GM18499 (cell line): ENCODE measurements around the gene RBP7.
"Not testable (repeated sequence)": the region's sequence is repeated elsewhere in the genome, so short reads cannot be mapped to it uniquely, and the experiment has no call there.

Experiments
- ATAC-seq: cut with Tn5 transposase; IDR thresholded peaks from one replicate; pipeline ENCODE4 v1.9.1; 2021; ENCODE audit warnings: moderate number of reproducible peaks; ENCODE audit not compliant: insufficient read depth, unreplicated experiment

The RBP7 gene

DNA sequence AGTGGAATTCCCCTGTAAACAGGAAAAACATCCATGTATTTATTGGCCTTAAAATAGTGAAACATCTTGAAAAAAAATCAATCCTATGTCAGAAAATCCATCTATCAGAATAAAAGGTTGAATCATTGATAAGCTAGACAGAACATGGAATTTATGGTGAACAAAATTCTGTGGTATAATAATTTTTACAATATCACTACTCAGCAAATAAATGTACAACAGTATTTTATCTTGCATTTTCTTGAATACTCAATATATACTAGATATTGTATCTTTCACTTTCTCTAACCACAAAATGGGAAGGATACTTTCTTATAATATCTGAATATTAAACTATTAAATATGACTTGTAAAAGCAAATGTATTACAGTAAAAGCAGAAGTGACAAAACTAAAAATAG, 30.0 kb downstream of the RBP7 start:
- no peak for ATAC-seq

- ATAC-seq = not testable (repeated sequence)
Observed at GRCh38 chr1:10028956-10029500, 32.0 kb downstream of the RBP7 start.

GRCh38 chr1:10031461-10031860, 34.4 kb downstream of the RBP7 start:
- ATAC-seq = no peak

DNA sequence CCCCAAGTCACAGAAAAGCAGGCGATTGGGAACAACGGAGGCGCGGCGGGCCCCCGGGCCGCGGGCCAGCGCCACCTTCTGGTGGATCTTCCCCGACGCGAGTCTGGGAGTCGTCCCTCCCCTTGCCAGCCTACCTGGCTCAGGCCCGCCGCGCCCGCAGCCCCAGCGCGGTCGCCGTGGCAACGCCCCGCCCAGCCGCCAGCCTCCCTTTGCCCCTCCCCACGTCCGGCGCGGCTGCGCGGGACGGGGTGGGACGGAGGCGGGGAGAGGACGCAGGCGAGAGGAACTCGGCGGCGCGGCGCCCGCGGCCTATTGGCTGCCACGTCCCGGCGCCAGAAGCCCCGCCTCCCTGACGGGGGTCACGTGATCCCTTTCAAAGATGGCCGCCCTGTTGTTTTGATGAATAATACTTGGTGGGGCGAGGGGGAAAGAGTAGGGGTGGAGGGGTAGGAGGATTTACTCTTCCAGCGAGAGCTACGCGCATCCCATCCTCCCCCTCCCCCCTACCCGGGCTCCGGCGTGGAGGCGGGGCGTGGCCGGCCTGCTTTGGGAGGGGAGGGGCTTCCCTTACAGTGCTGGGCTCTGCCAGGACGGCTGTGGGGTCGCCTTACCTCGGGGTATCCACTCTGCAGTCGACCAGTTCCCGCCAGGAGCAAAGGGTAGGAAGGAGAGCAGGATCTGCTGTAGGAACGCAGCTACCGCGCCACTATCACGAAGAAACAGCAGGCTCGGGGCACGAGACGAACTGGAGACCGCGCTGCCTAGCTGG, 35.7 kb downstream of the RBP7 start, which contains the start of gene UBE4B:
Gene UBE4B, plus strand, starts transcription at position 369 of the 769 bp plus-strand sequence. CDS start 713 bp downstream, outside the sequence.
- ATAC-seq = peak; percentile 72

GRCh38 chr1:10033359-10033845, 36.4 kb downstream of the RBP7 start:
- no peak for ATAC-seq

DNA sequence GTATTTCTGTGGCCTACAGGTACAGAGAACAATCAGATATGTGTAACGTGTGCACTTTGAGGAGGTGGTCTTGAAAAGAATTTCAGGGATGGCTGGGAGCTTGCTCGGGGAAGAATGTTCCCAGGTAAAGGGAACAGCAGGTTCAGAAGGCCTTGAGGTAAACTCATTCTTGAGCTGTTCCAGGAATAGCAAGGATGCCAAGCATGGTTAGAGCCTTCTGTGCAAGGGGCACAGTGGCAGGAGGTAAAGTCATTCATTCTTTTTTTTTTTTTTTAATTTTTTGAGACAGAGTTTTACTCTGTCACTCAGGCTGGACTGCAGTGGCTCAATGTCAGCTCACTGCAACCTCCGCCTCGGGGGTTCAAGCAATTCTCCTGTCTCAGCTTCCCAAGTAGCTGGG, 45.7 kb downstream of the RBP7 start:
- no peak for ATAC-seq

DNA sequence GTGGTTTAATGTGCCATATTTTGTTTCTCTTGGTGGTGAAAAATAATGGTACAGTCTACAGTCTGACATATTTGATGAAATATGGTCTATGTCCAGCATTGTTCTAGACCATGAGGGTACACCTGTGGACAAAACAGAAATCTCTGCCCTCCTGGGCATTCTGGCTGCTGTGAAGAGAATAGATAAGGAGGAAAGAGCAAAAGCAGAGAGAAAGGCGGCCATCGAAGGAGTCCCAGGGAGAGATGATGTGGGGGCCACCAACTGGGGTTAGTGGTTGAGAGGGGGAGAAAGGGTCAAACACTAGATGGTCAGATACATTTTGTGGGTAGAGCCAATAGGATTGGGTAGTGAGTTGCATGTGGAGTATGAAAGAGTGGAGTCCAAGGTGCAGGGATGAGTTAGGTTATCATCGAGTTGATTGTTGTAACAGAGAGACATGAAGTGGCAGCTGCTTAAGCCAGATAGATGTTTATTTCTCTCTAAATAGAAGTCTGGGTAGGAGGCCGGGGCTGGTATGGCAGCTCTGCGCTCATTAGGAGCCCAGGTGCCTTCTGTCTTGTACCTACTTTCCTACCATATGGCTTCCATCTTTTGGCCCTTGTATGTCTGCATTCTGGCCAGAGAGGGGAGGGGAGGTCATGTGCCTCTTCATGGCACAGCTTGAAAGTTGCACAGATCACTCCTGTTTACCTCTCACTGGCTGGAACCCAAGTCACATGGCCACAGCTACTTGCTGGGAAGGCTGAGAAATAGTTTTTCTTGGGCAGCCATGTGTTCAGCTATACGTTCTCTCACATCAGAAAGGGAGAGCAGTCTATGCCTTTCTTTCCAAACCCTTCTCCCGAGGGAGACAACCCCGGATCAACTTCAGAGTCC, 48.7 kb downstream of the RBP7 start:
- ATAC-seq = no peak

- no peak for ATAC-seq
Observed at GRCh38 chr1:10046356-10047085, 49.5 kb downstream of the RBP7 start.

DNA sequence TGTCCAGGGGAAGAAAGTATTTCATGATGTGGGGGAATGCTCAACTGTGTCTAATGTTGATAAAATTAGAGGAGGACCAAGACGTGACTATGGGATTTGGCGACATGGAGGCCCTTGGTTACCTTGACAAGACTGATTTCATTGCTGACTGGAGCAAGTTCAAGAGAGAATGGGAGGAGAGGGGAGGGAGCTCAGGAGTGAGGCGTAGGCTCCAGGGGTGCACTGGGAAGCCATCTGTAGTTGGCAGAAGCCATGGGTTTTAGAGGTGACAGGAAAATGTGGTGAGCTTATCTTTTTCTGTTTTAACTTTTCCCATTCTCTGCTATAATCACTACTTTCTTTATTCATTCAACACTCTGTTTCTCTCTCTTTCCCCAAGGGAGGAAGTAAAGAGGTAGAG, 51.6 kb downstream of the RBP7 start:
- no peak for ATAC-seq

DNA sequence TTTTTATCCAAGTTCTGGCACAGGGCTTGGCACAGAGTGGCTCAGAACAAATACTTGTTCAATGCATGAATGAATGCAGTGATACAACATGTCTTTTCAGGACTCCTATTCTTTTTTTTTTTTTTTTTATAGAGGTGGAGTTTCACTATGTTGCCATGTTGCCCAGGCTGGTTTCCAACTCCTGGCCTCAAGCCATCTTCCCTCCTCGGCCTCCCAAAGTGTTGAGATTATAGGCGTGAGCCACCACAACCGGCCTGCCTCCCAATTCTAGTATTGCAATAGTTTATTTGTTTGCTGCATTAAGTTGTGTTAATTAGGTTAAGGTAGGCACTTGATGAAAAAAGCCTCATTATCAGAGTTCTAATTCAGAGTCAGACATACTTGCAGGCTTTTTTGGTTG, 53.6 kb downstream of the RBP7 start:
- no peak for ATAC-seq

- no peak for ATAC-seq
Observed at GRCh38 chr1:10051656-10052055, 54.6 kb downstream of the RBP7 start.

DNA sequence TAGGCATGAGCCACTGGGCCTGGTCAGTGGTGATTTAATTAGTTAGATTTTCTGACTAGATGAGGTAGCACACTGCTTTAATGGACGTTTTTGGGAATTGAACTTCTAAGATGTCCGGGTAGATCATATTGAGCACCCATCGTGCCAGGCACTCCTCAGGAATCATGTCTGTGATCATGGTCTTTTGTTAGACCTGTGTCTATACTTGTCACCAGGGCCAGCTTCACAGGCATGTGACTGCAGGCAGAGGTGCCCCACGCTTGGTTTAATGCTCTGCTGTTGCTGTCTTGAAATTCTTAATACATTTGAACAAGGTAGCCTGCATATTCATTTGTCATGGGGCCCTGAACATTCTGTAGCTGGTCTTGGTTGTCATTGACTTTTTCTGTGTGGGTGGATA, 55.3 kb downstream of the RBP7 start:
- no peak for ATAC-seq

DNA sequence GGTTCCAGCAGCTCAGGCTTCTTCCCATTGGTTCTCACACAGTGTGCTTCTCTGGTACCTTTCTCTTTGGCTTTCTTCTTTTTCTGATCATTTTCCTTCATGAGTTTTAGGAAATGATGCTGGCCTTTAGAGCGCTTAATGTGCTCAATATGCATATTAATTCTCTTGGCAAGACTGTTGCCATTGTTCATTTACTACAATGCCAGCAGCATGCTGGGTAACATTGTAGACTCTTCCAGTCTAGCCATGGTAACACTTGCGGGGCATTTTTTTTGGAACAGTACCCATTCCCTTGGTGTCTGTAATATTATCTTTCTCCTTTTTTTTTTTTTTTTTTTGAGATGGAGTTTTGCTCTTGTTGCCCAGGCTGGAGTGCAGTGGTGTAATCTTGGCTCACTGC, 57.4 kb downstream of the RBP7 start:
- no peak for ATAC-seq

- no peak for ATAC-seq
Observed at GRCh38 chr1:10056599-10056987, 59.6 kb downstream of the RBP7 start.

DNA sequence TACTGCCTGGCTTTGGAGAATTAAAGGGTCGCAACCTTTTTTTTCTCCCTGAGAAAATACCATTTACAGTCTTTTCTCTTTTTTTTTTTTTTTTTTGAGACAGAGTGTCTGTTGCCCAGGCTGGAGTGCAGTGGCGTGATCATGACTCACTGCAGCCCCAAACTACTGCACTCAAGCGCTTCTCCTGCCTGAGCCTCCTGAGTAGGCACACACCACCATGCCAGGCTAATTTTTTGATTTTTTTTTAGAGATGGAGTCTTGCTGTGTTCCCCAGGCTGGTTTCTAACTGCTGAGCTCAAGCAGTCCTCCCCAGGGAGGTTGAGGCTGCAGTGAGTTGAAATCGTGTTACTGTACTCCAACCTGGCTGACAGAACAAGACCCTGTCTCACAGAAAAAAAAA, 60.3 kb downstream of the RBP7 start:
- ATAC-seq = no peak

GRCh38 chr1:10057796-10058195, 60.8 kb downstream of the RBP7 start:
- ATAC-seq = no peak

- no peak for ATAC-seq
Observed at GRCh38 chr1:10059342-10059718, 62.3 kb downstream of the RBP7 start.

DNA sequence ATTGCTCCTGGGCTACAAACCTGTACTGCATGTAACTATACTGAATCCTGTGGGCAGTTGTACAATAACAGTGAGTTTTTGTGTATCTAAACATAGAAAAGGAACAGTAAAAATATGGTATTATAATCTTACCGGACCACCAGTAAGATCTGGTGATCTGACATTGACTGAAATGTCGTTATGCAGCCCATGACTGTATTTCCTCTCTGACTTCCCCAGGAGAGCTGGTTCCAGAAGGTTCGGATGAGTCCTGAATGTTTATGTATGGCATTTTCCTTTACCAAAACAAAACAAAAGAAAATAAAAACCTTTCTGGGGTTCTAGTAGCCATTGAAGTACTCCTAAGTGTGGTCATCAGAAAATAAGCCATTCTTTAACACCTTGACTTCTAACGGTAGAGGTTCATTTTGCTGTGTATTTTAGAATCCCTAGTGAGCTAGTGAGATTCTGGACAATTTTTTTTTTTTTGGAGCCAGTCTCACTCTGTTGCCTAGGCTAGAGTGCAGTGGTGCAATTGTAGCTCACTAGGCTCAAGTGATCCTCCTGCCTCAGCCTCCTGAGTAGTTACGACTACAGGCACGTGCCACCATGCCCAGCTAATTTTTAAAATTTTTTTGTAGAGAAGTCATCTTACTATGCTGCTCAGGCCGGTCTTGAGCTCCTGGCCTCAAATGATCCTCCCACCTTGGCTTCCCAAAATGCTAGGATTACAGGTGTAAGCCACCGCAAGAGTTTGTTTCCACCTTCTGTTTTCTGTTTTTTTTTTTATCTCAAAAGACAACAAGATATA, 63.5 kb downstream of the RBP7 start:
- ATAC-seq = no peak

DNA sequence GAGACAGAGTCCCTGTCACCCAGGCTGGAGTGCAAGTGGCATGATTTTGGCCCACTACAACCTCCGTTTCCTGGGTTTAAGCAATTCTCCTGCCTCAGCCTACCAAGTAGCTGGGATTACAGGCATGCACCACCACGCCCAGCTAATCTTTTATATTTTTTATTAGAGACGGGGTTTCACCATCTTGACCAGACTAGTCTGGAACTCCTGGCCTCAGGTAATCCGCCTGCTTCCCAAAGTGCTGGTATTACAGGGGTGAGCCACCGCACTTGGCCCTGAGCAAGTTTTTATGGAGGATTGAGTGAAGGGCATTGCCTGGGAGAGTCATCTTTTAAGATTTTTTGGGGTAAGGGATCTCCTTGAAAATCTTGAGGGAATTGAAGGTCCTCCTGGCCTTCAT, 64.2 kb downstream of the RBP7 start:
- ATAC-seq = no peak

GRCh38 chr1:10063878-10064277, 66.8 kb downstream of the RBP7 start:
- ATAC-seq = no peak
